Right lobe of liver (tissue), 6 donors: ENCODE data around the gene KRT80. TPM values are rescaled to one million over a fixed set of nuclear protein-coding genes. Genes with fewer than 3 reads are reported as not detected.

ENCODE experiments used
- ATAC-seq, 4 donors: fragments of 200-7000 bp; cut with Tn5 transposase; one replicate each; pipeline ENCODE4 v1.9.1; 2020; ENCODE audit warnings: mild to moderate bottlenecking in 4 of 4, moderate library complexity in 4 of 4
- DNase-seq, 3 donors: peaks; one replicate each; pipeline ENCODE4 v3.0.0-alpha.2; 2020
- H3K27ac ChIP-seq, 3 donors: fragments of 200-600 bp; one replicate each; pipeline ENCODE4 v1.8.0; 2022
- H3K27me3 ChIP-seq, 2 donors: fragments of 200-600 bp; one replicate each; pipeline ENCODE4 v1.8.0; 2022
- H3K36me3 ChIP-seq, 4 donors: fragments of 200-600 bp; sonication (generic) in 1 of 4; one replicate each; pipeline versions ENCODE4 v1.5.1 to v1.8.0; 2017 to 2022; ENCODE audit warnings: control low read depth in 1 of 4
- H3K4me1 ChIP-seq, 4 donors: fragments of 200-600 bp; sonication (generic) in 1 of 4; one replicate each; pipeline versions ENCODE4 v1.5.1 to v1.8.0; 2017 to 2022; ENCODE audit warnings: control low read depth in 1 of 4
- H3K4me3 ChIP-seq, 3 donors: fragments of 200-600 bp; one replicate each; pipeline ENCODE4 v1.8.0; 2022
- H3K9me3 ChIP-seq, 4 donors: fragments of 200-600 bp; sonication (generic) in 1 of 4; one replicate each; pipeline versions ENCODE4 v1.5.1 to v1.8.0; 2017 to 2022; ENCODE audit warnings: control low read depth in 1 of 4
- POLR2A ChIP-seq: fragments of 450-650 bp; IDR thresholded peaks from one replicate; pipeline ENCODE4 v1.6.1; 2017; ENCODE audit warnings: antibody characterized with exemption, mild to moderate bottlenecking
- WGBS: methylation state at CpG from one replicate; pipeline ENCODE4 v1.1.6; 2018; ENCODE audit warnings: low coverage, low lambda C conversion rate; ENCODE audit not compliant: insufficient coverage; ENCODE audit errors: missing lambda C conversion rate; 5-methylcytosine and 5-hydroxymethylcytosine counted together
- intact Hi-C, 2 donors: fragments of 100-400 bp; cut with DNase I; formaldehyde crosslinking; loops; one replicate each; pipeline versions ENCODE4 v1.11.2 to v1.14.1; 2022
- total RNA-seq, 6 experiments: library from RNA; depleted of rRNA in 2 of 6; stranded (reverse); fragments of >200 nt in 2 of 6; fragmentation: NEBNext Ultra II Directional in 3 of 6; extraction: Animal tissue kit (Norgen Biotek cat#: 25700) in 3 of 6; gene quantifications; one replicate each; pipeline versions ENCODE4 v1.1.0 to v1.2.4, GENCODE V29; 2016 to 2023
- TF ChIP-seq, protein P1 (sequence below), 4 donors: fragments of 200-600 bp in 3 of 4; fragments of 450-650 bp in 1 of 4; IDR thresholded peaks; one replicate each; pipeline versions ENCODE4 v1.5.1 to v1.8.0; 2016 to 2022; ENCODE audit warnings: antibody characterized with exemption in 4 of 4, mild to moderate bottlenecking in 2 of 4
- donor health status: DM: no; HTN: yes; CAD: no.
- donor health status: DM: no; HTN: no; CAD: no.
- donor health status: DM: no; HTN: no; CAD: no.
- donor health status: DM: no; HTN: yes; CAD: no.
- donor health status: DM: no; HTN: yes; CAD: no.

The KRT80 gene
- total RNA-seq, 6 experiments from 2014 or later, result 0.09 to 0.51 (median 0.15) TPM

DNA sequence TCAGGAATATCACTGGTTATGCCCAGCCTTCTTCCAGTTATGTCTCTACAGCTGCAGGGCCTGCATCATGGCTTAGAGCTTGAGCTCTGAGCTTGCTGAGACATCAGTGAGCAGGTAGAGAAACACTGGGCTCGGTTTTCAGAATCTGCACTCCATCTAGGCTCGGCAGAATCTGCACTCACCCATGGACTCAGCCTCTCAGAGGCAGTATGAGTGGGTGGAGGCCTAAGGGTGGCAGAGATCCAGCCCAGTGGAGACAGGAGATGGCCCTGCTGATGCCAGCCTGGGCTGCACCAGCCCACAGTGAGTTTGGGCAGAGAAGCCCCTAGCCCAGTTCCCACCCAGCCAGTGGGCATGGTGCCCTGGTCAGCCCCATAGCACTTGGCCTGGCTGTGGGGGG lies 12.8 kb downstream of the KRT80 start:
- Histone ChIP-seq H3K9me3 (no peaks in the 10 kb centered on the region), H3K36me3 (no peaks in the 10 kb centered on the region), H3K4me1 (no peaks in the 10 kb centered on the region), H3K4me3 (no peak overlapping the region), H3K27ac (no peak overlapping the region), H3K27me3 (no peaks in the 10 kb centered on the region)
- TF ChIP-seq, protein P1, sequence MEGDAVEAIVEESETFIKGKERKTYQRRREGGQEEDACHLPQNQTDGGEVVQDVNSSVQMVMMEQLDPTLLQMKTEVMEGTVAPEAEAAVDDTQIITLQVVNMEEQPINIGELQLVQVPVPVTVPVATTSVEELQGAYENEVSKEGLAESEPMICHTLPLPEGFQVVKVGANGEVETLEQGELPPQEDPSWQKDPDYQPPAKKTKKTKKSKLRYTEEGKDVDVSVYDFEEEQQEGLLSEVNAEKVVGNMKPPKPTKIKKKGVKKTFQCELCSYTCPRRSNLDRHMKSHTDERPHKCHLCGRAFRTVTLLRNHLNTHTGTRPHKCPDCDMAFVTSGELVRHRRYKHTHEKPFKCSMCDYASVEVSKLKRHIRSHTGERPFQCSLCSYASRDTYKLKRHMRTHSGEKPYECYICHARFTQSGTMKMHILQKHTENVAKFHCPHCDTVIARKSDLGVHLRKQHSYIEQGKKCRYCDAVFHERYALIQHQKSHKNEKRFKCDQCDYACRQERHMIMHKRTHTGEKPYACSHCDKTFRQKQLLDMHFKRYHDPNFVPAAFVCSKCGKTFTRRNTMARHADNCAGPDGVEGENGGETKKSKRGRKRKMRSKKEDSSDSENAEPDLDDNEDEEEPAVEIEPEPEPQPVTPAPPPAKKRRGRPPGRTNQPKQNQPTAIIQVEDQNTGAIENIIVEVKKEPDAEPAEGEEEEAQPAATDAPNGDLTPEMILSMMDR (IDR thresholded peaks at IDR 0.05), result no peak
- no peak for TF ChIP-seq POLR2A
- ATAC-seq, result peak in 1 of 4 donors; percentile 35
- no peak for DNase-seq
- WGBS, result 45% methylated on average over 2 of the region's 2 CpGs
- intact Hi-C loops, result no loop called here

DNA sequence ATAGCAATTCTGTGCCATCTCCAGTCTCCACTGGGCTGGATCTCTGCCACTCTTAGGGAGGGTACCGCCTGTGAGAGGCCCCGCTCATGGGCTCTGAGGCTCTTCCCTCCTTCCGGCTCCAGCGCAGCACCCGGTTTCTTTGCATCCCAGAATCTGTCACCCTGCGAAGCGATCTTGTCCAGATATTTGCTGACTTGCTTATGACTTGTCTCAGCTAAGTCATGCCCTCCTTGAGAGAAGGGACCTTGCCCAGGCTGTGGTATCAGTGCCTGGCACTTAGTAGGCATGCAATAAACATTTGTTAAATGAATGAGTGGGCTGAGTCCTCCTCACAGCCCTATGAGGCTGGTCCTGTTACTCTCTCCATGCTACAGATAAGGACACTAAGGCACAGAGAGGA lies 13.4 kb downstream of the KRT80 start:
- intact Hi-C loops, result no loop called here
- Histone ChIP-seq H3K27ac (no peak overlapping the region), H3K4me1 (no peaks in the 10 kb centered on the region), H3K27me3 (no peaks in the 10 kb centered on the region), H3K9me3 (no peaks in the 10 kb centered on the region), H3K36me3 (no peaks in the 10 kb centered on the region), H3K4me3 (no peak overlapping the region)
- 80% methylated on average over 1 of the region's 7 CpGs for WGBS
- no peak for TF ChIP-seq POLR2A
- TF ChIP-seq, protein P1 (IDR thresholded peaks at IDR 0.05), result no peak
- ATAC-seq (no peak), DNase-seq (no peak)

DNA sequence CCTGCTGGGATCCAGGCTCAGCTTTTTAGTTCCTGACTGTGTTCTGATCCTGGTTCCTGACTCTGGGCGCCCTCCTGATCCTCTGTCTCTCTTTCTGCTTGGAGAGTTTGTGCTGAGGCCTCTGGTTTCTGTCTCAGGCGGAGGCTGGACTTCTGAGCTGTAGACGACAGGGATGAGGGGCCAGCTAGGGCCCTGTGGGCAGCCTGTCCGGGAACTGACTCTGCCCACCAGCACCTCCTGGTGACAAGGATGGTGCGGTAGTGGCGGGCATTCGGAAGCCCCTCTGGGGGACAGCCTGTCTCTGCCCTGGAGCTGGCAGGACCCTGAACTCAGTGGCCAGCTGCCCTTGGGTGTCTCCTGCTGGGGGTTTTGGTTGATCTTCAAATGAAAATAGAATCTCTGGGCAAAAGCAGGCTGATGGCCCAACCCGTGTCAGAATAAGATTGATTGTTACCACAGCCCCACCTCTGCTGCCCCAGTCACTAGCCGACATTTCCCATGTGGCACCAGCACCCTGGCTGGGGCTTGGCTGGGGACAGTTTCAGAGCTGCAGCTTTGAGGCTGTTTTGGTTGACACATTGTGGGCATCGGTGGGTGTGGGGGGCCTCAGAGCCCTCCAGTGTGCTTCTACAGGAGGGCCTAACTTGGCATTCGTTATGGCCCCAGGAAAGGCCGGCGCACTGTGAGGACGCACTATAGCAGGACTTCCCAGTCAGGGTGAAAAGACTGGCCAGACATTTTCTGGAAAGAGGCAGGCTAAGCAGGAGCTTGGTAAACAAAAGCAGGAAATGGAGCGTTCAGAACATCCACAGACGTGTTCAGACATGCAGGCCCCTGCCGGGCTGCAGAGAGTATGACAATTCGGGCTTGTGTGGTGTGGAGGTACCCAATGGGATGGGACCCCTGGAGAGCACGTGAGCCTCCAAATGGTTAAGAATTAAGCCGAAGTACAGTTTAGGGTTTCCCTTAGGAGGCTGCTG lies 16.2 kb downstream of the KRT80 start:
- Histone ChIP-seq H3K36me3 (no peaks in the 10 kb centered on the region), H3K4me1 (no peaks in the 10 kb centered on the region), H3K27me3 (no peaks in the 10 kb centered on the region), H3K4me3 (no peak overlapping the region), H3K27ac (peak overlapping the region in 1 of 3 donors; percentile 24), H3K9me3 (no peaks in the 10 kb centered on the region)
- no peak for DNase-seq
- intact Hi-C loops, result no loop called here
- TF ChIP-seq, protein P1 (IDR thresholded peaks at IDR 0.05), result no peak
- no peak for TF ChIP-seq POLR2A
- 56% methylated on average over 7 of the region's 20 CpGs for WGBS
- ATAC-seq, result peak; percentile 27 to 63 (median 51)

DNA sequence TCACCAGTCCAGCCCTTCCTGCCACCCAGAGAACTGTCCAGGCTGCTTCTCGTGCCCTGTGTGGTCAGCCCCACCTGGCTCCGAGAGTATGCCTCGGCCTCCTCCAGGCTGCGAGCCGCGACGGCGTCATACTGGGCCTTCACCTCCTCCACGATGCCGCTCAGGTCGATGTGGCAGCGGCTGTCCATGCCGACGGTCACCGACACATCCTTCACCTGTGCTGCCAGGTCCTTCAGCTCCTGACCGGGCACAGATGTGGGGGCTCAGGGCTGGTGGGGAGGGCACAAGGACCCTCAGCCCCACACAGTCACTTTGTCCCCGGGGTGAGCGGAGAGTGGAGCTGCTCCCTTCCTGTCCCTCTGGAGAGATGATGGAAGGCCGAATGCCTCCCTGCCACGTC lies 18.3 kb downstream of the KRT80 start:
- no peak overlapping the region for H3K4me3 ChIP-seq
- no peaks in the 10 kb centered on the region for H3K9me3 ChIP-seq
- no peak for ATAC-seq
- H3K36me3 ChIP-seq, result no peaks in the 10 kb centered on the region
- 67% methylated on average over 3 of the region's 20 CpGs for WGBS
- H3K4me1 ChIP-seq, result no peaks in the 10 kb centered on the region
- intact Hi-C loops, result no loop called here
- no peak for DNase-seq
- no peak for TF ChIP-seq POLR2A
- TF ChIP-seq, protein P1 (IDR thresholded peaks at IDR 0.05), result no peak
- H3K27ac ChIP-seq, result no peak overlapping the region
- H3K27me3 ChIP-seq, result no peaks in the 10 kb centered on the region
